Measurements from ENCODE around the gene LCA5.
A peak's percentile ranks its signal among the peaks of the same experiment; 100 is the strongest.
"Not testable (repeated sequence)": the region's sequence is repeated elsewhere in the genome, so short reads cannot be mapped to it uniquely, and the experiment has no call there.

LCA5 gene

DNA sequence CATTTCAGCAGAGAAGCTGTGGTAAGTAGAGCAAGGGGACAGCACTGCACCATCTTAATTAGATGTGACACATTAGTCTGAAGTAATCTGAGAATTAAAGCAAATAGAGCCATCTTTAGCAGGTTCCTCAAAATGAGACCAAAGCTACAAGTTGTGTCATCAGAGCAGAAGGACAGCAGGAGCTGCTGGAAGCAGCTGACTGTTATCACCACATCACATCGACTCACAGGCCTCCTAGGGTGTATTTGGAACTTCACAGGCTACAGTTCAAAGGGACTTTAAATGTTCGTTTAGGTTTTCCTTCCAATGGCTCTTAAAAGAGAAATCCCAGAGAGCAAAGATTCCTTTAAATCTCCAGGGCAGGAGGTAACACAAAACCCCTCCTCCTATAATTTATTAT, 69.5 kb downstream of the LCA5 start:
- no peak for DNase-seq (ENCODE audit: low read depth)

DNA sequence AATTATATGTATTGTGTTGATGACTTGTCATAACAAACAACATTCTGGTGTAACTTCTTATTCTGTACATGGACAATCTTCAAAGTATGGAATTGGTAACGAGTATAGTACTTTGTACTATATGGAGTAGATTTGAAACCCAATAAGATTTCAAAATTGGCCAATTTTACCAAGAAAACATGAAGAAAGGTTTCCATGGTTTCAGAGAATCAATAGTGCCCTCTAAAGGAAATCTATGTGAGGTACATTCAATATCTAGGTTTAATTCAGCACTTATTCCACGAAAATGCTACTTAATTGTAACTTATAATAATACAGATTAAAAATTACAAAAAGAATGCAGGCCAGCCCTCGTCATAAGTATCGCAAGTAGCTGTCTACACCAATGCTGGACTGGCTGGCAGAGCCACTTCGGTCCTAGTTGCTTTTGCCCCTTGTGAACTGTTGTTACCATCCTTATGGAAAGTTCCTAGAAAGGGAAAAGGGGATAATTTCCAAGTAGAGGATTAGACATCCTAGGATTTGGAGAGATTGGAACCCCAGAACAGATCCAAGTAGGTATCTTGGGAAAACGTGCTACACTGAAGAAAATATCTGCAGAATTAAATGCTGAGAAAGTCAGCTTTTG, 70.9 kb downstream of the LCA5 start:
- DNase-seq (ENCODE audit: low read depth) = peak; percentile 18

DNA sequence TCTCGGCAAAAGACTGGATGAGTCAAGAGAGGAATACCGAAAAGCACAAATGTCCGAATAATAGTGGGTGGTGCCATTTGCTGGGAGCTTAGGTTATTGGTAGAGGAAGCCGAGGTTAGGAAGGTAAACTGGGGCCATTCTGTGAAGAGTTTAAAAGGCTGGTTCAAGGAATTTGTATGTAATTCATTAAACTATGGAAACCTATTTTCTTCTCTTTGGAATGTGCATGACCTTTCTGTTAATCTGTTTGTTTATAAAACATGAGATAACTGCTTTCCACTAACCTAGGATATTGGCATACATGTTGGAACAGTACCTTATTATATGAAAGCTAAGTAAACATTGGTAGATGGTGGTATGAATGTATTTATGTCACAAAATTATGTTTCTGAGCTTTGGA, 71.8 kb downstream of the LCA5 start:
- DNase-seq (ENCODE audit: low read depth) = no peak

DNA sequence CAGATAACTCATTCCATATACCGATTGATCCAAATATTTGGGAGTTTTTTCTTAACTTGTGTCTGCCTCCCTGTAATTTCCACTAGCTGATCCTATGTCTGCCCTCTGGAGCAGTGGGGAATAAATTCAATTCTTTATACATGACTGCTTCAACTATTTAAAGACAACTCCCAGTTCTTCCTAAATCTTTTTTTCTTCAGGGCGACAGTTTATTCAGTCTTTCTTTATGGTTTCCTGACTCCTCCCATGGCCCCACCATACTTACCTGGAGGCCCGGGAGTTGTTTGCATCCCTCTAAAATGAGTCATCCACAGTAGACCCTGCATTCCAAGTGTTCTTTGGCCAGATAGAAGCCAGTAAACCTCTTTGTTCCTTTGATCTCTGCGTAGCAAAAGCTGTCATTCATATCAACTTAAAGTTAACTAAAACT, 73.6 kb downstream of the LCA5 start:
- DNase-seq (ENCODE audit: low read depth) = no peak

DNA sequence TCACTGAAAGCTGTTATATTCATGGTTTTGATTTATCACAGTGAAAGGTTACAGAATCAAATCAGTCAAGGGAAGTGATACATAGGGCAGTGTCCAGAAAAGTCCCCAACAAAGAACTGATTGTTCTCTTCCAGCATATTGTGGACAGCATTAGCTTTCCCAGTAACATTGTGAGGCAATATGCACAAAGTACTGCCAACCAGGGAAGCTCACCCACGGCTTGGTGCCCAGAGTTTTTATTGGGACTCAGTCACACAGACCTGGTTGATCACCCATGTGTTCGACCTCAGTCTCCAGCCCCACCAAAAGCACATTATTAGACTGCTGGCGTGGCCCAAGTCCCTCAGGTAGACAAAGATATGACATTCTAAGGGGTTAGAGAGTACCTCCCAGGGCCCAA, 76.0 kb downstream of the LCA5 start:
- no peak for DNase-seq (ENCODE audit: low read depth)

DNA sequence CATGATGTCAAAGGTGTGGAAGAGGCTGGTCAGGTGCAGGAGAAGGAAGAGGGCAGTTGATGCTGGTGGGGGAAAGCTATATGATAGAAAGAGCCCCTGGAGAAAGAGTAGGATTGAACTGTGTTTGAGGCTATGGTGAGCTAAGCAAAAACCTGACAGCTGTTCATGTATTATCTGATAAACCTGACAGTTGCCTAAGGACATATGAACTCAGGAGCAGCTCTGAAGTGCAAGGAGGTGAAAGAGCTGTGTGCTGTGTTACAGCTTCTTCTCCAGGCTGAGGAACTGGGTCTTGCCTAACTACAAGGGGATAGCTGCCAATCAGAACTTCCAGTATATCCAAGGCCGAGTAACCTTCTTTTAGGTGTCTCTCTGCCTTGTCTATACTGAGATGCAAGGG, 81.8 kb downstream of the LCA5 start:
- no peak for DNase-seq (ENCODE audit: low read depth)

DNA sequence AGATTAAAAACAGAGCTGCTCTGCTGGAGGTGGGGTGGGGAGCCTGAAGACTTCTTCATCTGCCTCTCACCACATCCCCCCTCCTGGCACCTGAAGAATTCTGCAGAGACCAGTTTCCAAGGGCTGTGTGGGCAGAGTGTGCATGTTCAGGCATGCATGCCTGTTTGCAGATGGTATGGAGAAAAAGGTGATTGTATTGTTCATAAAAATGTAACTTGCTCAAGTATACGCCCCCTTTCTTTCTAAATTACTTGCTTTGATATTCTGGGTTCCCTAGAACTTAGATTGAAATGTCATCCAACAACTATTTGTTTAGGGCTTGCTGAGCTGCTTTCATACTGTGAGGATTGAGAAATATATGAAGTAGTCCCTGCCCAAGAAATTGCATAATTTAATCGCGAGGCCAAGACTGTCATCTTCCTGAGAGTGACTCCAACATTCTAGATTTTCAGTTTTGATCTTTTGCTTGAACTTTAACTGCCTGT, 83.6 kb downstream of the LCA5 start:
- DNase-seq (ENCODE audit: low read depth) = peak; percentile 34

DNA sequence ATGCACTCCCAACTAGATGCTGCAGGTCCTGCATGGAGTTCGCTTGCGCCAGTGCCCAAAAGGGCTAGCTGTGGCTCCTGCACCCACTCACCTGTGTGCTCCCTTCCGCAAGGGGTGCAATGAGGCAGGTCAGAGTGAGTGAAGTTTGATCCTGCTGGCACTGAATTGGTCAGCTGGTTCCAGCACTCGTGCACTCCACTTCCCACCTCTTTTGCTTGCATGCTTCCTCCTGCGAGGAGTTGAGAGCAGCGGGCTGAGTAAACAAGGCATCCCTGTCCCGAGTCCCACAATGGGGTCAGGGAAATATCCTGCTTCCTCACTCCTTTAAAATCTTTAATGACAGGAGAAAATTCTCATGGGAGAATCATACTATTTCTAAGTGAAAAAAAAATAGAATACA, 86.2 kb downstream of the LCA5 start:
- DNase-seq (ENCODE audit: low read depth) = no peak

DNA sequence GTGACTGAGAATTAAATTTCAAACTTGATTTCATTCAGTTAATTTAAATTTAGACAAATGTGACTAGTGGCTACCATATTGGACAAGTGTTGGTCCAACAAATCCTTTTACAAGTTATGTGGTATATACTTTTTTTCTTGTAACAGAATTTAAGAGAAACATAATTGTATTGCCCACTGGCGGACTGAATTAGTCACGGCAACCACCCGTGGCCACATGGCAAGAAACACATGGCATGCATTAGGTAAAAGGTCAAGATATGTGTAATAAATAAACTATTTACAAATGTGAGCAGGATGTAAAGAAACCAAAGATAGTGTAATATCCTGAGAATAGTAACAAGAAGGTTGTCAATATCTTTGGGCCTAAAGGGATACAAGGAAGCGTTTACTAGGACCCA, 91.2 kb downstream of the LCA5 start:
- no peak for DNase-seq (ENCODE audit: low read depth)

DNA sequence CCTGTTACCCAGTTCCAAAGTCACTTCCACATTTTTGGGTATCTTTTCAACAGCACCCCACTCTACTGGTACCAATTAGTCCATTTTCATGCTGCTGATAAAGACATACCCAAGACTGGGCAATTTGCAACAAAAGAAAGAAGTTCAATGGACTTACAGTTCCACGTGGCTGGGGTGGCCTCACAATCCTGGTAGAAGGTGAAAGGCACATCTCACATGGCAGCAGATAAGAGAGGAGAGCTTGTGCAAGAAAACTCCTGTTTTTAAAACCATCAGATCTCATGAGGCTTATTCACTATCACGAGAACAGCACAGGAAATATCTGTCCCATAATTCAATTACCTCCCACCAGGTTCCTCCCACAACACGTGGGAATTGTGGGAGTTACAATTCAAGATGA, 93.4 kb downstream of the LCA5 start:
- not testable (repeated sequence) for DNase-seq (ENCODE audit: low read depth)

DNA sequence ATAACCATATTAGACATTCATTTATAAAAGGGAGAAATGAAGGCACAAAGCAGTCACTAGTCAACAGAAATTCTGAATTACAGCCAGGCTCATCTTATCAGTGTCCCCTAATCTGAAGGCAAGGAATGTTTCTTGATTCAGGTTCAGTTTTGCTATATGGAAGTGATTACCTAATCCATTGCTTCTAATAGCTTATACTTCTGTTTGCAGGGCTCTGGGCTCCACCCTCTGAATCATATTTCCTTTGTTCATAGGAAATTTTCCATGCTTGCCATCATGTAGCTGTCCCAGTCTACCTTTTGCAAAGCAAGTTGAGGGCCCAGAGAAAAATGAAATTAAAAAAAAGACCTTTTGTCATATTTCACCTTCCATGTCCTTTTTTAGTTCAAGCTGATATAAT, 96.0 kb downstream of the LCA5 start:
- DNase-seq (ENCODE audit: low read depth) = no peak

DNA sequence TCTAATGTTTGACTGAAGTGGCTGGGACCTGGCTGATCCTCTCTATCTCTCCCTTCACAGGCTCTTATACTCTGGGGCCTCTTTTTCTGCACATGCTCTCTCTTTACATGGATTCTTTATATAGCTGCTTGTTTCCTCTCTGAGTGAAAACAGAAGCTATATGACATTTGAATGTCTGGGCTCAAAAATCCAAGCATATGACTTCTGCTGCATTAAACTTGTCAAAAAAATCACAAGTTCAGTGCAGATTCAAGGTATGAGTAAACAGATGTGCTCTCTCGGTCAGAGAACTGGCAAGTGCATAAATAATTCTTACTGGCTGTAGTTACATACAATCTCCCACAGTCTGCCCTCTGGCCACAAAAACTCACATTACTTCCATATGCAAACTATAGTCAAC, 96.6 kb downstream of the LCA5 start:
- no peak for DNase-seq (ENCODE audit: low read depth)

DNA sequence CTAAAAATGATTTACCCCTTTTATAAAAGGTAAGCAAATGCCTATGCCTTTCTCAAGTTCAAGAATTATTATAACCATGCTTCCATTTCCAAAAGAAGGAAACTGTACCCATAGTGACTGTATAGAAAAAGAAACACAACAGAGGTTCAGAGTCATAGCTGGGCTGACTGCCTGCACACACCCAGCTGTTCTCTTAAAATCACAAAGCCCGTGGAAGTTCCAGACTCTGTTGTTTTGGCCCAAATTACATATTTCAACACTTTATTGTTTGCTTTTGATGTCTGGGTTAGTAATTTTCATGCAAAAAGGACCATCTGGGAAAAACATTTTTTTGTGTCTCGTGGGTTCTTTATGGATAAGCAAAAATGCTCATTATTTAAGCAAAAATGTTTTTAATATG, 99.2 kb downstream of the LCA5 start:
- DNase-seq (ENCODE audit: low read depth) = peak; percentile 73

DNA sequence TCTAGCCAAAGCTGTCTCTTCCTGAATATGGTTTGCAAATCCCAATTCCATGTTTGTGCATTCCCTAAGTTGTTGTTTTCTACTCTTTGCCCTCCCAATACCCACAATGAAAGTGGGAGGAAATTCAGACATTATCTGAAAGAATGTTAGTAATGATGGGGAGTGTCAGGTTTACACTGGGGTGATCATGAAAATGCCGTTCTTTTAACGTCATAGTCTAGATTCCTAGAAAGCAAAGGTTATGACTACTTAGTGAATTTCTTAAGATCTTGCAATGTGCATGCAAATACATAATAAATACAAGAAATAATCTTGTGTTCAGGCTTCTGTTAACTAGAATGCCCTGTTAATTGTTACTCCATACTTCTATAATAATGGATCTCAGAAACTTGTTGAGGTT, 101.0 kb downstream of the LCA5 start:
- no peak for DNase-seq (ENCODE audit: low read depth)

DNA sequence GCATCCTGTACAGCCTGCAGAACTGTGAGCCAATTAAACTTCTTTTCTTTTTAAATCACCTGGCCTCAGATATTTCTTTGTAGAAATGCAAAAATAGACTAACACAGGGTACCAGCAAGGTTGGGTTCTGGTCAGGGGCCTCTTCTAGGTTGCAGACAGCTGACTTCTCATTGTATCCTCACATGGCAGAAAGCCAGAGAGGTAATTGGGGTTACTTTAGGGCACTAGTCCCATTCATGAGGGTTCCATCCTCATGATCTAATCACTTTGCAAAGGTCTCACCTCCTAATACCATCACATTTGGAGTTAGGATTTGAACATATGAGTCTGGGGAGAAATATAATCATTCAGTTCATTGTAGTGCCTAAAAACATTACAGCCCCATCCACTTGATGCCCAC, 101.5 kb downstream of the LCA5 start:
- DNase-seq (ENCODE audit: low read depth) = no peak

Data from stromal cell of bone marrow (primary cell).